Thoracic aorta (tissue), 2 donors: Measurements from ENCODE around the gene CUEDC1. TPM values are rescaled to one million over a fixed set of nuclear protein-coding genes. Genes with fewer than 3 reads are reported as not detected.

ENCODE experiments used
- ATAC-seq: fragments of 150-250 bp; one replicate; pipeline ENCODE4 v1.8.0; 2017; ENCODE audit warnings: low read depth; ENCODE audit not compliant: insufficient number of reproducible peaks, low FRiP score
- DNase-seq: peaks from one replicate; pipeline ENCODE4 v3.0.0-alpha.2; 2020; ENCODE audit warnings: low spot score
- H3K27ac ChIP-seq, 2 donors: fragments of 200-600 bp; sonication (generic); 1 replicate in 1 of 2; 2 replicates in 1 of 2; pipeline ENCODE4 v1.5.1; 2016; ENCODE audit warnings: mild to moderate bottlenecking in 2 of 2, moderate library complexity in 2 of 2
- H3K27me3 ChIP-seq: fragments of 200-600 bp; sonication (generic); replicated peaks from 2 replicates; pipeline ENCODE4 v1.6.0; 2016; ENCODE audit warnings: mild to moderate bottlenecking; ENCODE audit not compliant: insufficient read depth
- H3K36me3 ChIP-seq: fragments of 200-600 bp; sonication (generic); one replicate; pipeline ENCODE4 v1.5.1; 2016
- H3K4me1 ChIP-seq, 2 donors: fragments of 200-600 bp; sonication (generic); 1 replicate in 1 of 2; 2 replicates in 1 of 2; pipeline versions ENCODE4 v1.5.1 to v1.6.0; 2016; ENCODE audit warnings: low read depth in 2 of 2, mild to moderate bottlenecking in 1 of 2; ENCODE audit not compliant: control insufficient read depth in 1 of 2
- H3K4me3 ChIP-seq: fragments of 200-600 bp; sonication (generic); 2 replicates; pipeline ENCODE4 v1.5.1; 2016; ENCODE audit warnings: mild to moderate bottlenecking
- H3K9me3 ChIP-seq: fragments of 200-600 bp; sonication (generic); 2 replicates; pipeline ENCODE4 v1.5.1; 2016
- CTCF ChIP-seq: fragments of 200-600 bp; sonication (generic); IDR thresholded peaks from one replicate; pipeline ENCODE4 v1.5.1; 2019; ENCODE audit warnings: antibody characterized with exemption
- total RNA-seq, 2 donors: library from RNA; depleted of rRNA; stranded (reverse); fragments of >200 nt; gene quantifications; one replicate each; pipeline versions ENCODE4 v1.1.0 to v1.2.3, GENCODE V29; 2016

Gene CUEDC1
- total RNA-seq, 2 donors from 2014 or later, result 32.7 to 93.1 TPM

DNA sequence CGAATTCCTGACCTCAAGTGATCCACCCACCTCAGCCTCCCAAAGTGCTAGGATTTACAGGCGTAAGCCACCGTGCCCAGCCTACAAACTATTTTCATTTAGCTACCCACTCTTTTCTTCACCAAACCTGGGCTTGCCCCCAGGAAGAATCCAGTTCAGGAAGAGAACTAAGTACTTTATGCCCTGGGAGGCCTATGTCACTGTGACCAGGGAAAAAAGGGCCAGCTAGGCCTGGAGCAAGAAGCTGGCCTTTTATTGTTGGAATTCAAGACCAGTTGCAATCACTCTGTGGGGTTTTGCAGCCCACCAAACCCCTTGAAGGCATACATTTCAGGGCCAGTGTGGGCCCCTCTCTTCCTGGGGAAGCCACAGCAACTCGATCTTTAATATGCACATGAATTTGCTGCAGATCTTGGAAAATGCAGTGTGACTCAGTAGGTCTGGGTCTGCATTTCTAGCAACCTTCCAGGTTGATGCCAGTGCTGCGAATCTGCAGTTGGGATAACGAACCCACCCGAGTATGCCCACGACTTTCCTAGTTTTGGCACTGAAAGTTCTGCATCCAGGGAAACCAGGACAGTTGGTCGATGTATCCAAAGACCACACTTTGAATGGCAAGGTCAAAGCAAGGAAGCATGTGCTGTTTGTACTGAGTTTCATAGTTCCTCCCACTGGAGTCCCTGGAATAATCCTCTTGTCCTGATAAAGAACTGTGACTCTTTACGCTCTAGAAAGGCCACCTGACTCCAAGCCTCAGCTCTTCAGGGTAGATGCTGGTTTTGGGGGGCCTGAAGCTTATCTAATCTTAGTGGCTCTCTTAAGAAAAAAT lies 98.2 kb downstream of the CUEDC1 start:
- Histone ChIP-seq H3K4me3 (no peak overlapping the region), H3K4me1 (peaks cover 34 to 67% of the 10 kb centered on the region in 2 donors), H3K27ac (no peak overlapping the region), H3K36me3 (no peaks in the 10 kb centered on the region), H3K9me3 (no peaks in the 10 kb centered on the region), H3K27me3 (no peaks in the 10 kb centered on the region)
- no peak for ATAC-seq
- no peak for TF ChIP-seq CTCF
- DNase-seq, result no peak

GRCh38 chr17:57855391-57856035 lies 99.7 kb downstream of the CUEDC1 start:
- H3K4me1 ChIP-seq, result peaks cover 36 to 69% of the 10 kb centered on the region in 2 donors
- no peaks in the 10 kb centered on the region for H3K27me3 ChIP-seq
- ATAC-seq, result no peak
- no peak for DNase-seq
- no peaks in the 10 kb centered on the region for H3K9me3 ChIP-seq
- no peak for TF ChIP-seq CTCF
- no peak overlapping the region for H3K4me3 ChIP-seq
- peak overlapping the region; percentile 92 for H3K27ac ChIP-seq
- no peaks in the 10 kb centered on the region for H3K36me3 ChIP-seq

DNA sequence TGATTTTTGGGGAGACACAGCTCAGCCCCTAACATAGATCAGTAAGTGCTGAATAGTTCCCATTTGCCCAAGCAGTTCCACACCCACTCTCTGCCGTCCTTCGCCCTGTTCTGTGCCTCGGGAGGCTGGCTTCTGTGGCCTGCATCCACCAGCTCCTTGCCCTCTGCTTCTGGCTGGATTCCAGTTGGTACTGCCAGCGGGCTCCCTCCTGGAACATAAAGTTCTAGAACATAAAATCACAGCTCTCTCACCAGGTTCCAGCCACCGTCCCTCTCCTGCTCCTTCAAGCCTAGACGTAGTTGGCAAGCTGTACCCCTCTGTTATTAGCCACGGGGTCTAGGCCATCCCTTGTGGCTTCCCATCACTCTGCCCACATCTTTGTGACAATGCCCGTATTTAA lies 101.5 kb downstream of the CUEDC1 start:
- ATAC-seq, result no peak
- TF ChIP-seq CTCF, result no peak
- Histone ChIP-seq H3K27ac (peak overlapping the region; percentile 92), H3K27me3 (no peaks in the 10 kb centered on the region), H3K36me3 (no peaks in the 10 kb centered on the region), H3K9me3 (no peaks in the 10 kb centered on the region), H3K4me1 (peaks cover 42 to 69% of the 10 kb centered on the region in 2 donors), H3K4me3 (no peak overlapping the region)
- peak; percentile 52 for DNase-seq

DNA sequence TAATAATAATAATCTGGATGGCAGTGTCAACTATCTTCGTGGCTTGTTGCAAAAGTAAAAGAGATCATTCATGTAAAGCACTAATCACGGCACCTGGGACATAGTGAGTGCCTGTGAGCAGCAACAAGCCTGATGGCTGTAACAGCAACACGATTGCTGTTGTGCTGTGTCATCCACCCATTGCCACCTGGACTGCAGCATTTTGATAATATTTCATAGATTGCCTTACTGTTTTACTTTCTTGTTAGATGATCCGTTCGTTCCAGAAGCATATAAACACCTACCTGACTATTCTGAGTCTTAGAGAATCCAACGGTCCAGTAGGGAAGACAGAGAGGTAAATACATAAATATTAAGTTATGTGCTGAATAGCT lies 102.3 kb downstream of the CUEDC1 start:
- ATAC-seq (no peak), DNase-seq (no peak)
- H3K27me3 ChIP-seq, result no peaks in the 10 kb centered on the region
- no peaks in the 10 kb centered on the region for H3K9me3 ChIP-seq
- peaks cover 40 to 71% of the 10 kb centered on the region in 2 donors for H3K4me1 ChIP-seq
- H3K36me3 ChIP-seq, result no peaks in the 10 kb centered on the region
- H3K27ac ChIP-seq, result peak overlapping the region; percentile 92
- TF ChIP-seq CTCF, result no peak
- H3K4me3 ChIP-seq, result no peak overlapping the region

DNA sequence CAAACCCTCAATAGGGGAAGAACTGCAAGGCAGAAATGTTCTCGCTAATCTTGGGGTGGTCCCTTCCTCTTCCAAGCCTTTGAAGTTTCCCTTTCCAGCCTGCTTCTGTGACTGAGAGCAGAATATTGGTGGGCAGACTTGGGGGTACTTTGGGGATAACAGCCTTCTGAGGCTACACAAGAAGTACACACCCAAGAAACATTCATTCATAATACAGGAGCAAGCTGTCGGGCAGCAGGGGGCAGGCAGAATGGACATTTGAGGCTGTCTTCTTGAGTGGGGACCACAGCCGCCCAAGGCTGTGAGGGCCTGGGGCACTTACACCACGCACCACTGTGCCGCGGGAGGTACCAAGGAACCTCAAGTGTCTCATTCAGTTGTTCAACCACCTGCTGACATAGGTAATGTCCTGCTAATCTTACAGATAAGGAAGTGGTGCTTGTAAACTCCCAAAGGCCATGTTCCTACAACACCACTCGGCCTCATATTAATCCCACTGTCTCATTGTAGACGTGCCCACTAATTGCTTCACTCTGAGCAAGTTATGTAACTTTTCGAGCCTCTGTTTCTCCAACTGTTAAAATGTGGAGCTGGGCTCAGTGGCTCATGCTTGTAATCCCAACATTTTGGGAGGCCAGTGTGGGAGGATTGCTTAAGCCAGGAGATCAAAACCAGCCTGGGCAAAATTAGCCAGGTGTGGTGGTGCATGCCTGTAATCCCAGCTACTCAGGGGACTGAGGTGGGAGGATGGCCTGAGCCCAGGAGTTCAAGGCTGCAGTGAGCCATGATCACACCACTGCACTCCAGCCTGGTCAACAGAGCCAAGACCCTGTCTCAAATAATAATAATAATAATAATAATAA lies 102.9 kb downstream of the CUEDC1 start:
- ATAC-seq (no peak), DNase-seq (no peak)
- Histone ChIP-seq H3K9me3 (no peaks in the 10 kb centered on the region), H3K4me1 (peaks cover 40 to 70% of the 10 kb centered on the region in 2 donors), H3K27me3 (no peaks in the 10 kb centered on the region), H3K36me3 (peaks cover 3% of the 10 kb centered on the region), H3K4me3 (peak overlapping the region; percentile 22), H3K27ac (peak overlapping the region; percentile 92)
- TF ChIP-seq CTCF, result no peak
